Glutamatergic neuron (in vitro differentiated cells): Measurements from ENCODE around the gene NUB1. TPM values are rescaled to one million over a fixed set of nuclear protein-coding genes. Genes with fewer than 3 reads are reported as not detected.

Source experiments
- DNase-seq: peaks from one replicate; pipeline ENCODE4 v3.0.0; 2022
- H3K27ac Mint-ChIP-seq: one replicate; pipeline ENCODE4 v1.8.0; 2020; ENCODE audit warnings: mild to moderate bottlenecking, mixed read lengths, inconsistent platforms; ENCODE audit not compliant: unreplicated experiment
- H3K27me3 Mint-ChIP-seq: one replicate; pipeline ENCODE4 v1.8.0; 2020; ENCODE audit warnings: mild to moderate bottlenecking, moderate library complexity, mixed read lengths, inconsistent platforms; ENCODE audit not compliant: unreplicated experiment
- H3K36me3 Mint-ChIP-seq: one replicate; pipeline ENCODE4 v1.8.0; 2020; ENCODE audit warnings: mild to moderate bottlenecking, mixed read lengths, inconsistent platforms; ENCODE audit not compliant: unreplicated experiment
- H3K4me1 Mint-ChIP-seq: one replicate; pipeline ENCODE4 v1.8.0; 2020; ENCODE audit warnings: mild to moderate bottlenecking, low read depth, mixed read lengths, inconsistent platforms; ENCODE audit not compliant: unreplicated experiment
- H3K4me3 Mint-ChIP-seq: one replicate; pipeline ENCODE4 v1.8.0; 2020; ENCODE audit warnings: mild to moderate bottlenecking, mixed read lengths, inconsistent platforms; ENCODE audit not compliant: unreplicated experiment
- H3K9me3 Mint-ChIP-seq: one replicate; pipeline ENCODE4 v1.8.0; 2020; ENCODE audit warnings: mild to moderate bottlenecking, moderate library complexity, mixed read lengths, inconsistent platforms; ENCODE audit not compliant: unreplicated experiment
- CTCF ChIP-seq: fragments of 200-600 bp; sonication (generic); IDR thresholded peaks from one replicate; pipeline ENCODE4 v1.5.0; 2021; ENCODE audit not compliant: partially characterized antibody, unreplicated experiment
- total RNA-seq: library from RNA; stranded (reverse); fragmentation: NEBNext Ultra II Directional; extraction: Animal tissue kit (Norgen Biotek cat#: 25700); gene quantifications from one replicate; pipeline ENCODE4 v1.2.1, GENCODE V29; 2021; ENCODE audit not compliant: unreplicated experiment

Gene NUB1
- total RNA-seq, 1 donor from 2014 or later, result 41.6 TPM

- Mint-ChIP-seq H3K4me1 (peaks cover 5% of the 10 kb centered on the region), H3K9me3 (no peaks in the 10 kb centered on the region), H3K27ac (no peak overlapping the region), H3K4me3 (no peak overlapping the region), H3K36me3 (no peaks in the 10 kb centered on the region), H3K27me3 (peaks cover 3% of the 10 kb centered on the region)
- TF ChIP-seq CTCF, result no peak
- no peak for DNase-seq
These were observed 5.6 kb downstream of the NUB1 start for GRCh38 chr7:151347200-151347599.

- H3K27ac Mint-ChIP-seq, result no peak overlapping the region
- TF ChIP-seq CTCF, result no peak
- peaks cover 3% of the 10 kb centered on the region for H3K27me3 Mint-ChIP-seq
- DNase-seq, result no peak
- H3K36me3 Mint-ChIP-seq, result no peaks in the 10 kb centered on the region
- H3K9me3 Mint-ChIP-seq, result no peaks in the 10 kb centered on the region
- no peak overlapping the region for H3K4me3 Mint-ChIP-seq
- H3K4me1 Mint-ChIP-seq, result peaks cover 17% of the 10 kb centered on the region
These were observed 7.4 kb downstream of the NUB1 start for GRCh38 chr7:151348970-151349369.

GRCh38 chr7:151349507-151349853, 7.9 kb downstream of the NUB1 start:
- peaks cover 3% of the 10 kb centered on the region for H3K27me3 Mint-ChIP-seq
- no peak for TF ChIP-seq CTCF
- no peaks in the 10 kb centered on the region for H3K36me3 Mint-ChIP-seq
- peaks cover 19% of the 10 kb centered on the region for H3K4me1 Mint-ChIP-seq
- no peak for DNase-seq
- H3K4me3 Mint-ChIP-seq, result no peak overlapping the region
- no peak overlapping the region for H3K27ac Mint-ChIP-seq
- H3K9me3 Mint-ChIP-seq, result no peaks in the 10 kb centered on the region

GRCh38 chr7:151351027-151351426, 9.4 kb downstream of the NUB1 start:
- no peaks in the 10 kb centered on the region for H3K9me3 Mint-ChIP-seq
- no peak overlapping the region for H3K4me3 Mint-ChIP-seq
- no peak overlapping the region for H3K27ac Mint-ChIP-seq
- peaks cover 3% of the 10 kb centered on the region for H3K27me3 Mint-ChIP-seq
- peak; percentile 69 for DNase-seq
- H3K4me1 Mint-ChIP-seq, result peaks cover 19% of the 10 kb centered on the region
- H3K36me3 Mint-ChIP-seq, result no peaks in the 10 kb centered on the region
- peak; percentile 22 for TF ChIP-seq CTCF

- Mint-ChIP-seq H3K27ac (no peak overlapping the region), H3K9me3 (no peaks in the 10 kb centered on the region), H3K27me3 (peaks cover 3% of the 10 kb centered on the region), H3K4me1 (peaks cover 19% of the 10 kb centered on the region), H3K4me3 (no peak overlapping the region), H3K36me3 (no peaks in the 10 kb centered on the region)
- TF ChIP-seq CTCF, result no peak
- no peak for DNase-seq
These were observed 10.4 kb downstream of the NUB1 start for GRCh38 chr7:151351967-151352366.
